Subcutaneous adipose tissue (tissue), 4 donors: Measurements from ENCODE around the gene OTOF. TPM values are rescaled to one million over a fixed set of nuclear protein-coding genes. Genes with fewer than 3 reads are reported as not detected.

ENCODE experiments used
- total RNA-seq, 4 donors: library from RNA; depleted of rRNA; stranded (reverse); fragments of >200 nt; gene quantifications; one replicate each; pipeline ENCODE4 v1.1.0, GENCODE V29; 2016
- TF ChIP-seq, protein P1 (sequence below): fragments of 450-650 bp; IDR thresholded peaks from one replicate; pipeline ENCODE4 v1.5.1; 2016; ENCODE audit warnings: low read depth, mild to moderate bottlenecking, control low read depth, antibody characterized with exemption, moderate library complexity

OTOF gene
- total RNA-seq, 4 donors from 2014 or later: 0.16 to 0.44 (median 0.17) TPM; not detected in 1

GRCh38 chr2:26513261-26513660 lies 35.3 kb upstream of the OTOF start:
- TF ChIP-seq, protein P1, sequence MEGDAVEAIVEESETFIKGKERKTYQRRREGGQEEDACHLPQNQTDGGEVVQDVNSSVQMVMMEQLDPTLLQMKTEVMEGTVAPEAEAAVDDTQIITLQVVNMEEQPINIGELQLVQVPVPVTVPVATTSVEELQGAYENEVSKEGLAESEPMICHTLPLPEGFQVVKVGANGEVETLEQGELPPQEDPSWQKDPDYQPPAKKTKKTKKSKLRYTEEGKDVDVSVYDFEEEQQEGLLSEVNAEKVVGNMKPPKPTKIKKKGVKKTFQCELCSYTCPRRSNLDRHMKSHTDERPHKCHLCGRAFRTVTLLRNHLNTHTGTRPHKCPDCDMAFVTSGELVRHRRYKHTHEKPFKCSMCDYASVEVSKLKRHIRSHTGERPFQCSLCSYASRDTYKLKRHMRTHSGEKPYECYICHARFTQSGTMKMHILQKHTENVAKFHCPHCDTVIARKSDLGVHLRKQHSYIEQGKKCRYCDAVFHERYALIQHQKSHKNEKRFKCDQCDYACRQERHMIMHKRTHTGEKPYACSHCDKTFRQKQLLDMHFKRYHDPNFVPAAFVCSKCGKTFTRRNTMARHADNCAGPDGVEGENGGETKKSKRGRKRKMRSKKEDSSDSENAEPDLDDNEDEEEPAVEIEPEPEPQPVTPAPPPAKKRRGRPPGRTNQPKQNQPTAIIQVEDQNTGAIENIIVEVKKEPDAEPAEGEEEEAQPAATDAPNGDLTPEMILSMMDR: no peak

DNA sequence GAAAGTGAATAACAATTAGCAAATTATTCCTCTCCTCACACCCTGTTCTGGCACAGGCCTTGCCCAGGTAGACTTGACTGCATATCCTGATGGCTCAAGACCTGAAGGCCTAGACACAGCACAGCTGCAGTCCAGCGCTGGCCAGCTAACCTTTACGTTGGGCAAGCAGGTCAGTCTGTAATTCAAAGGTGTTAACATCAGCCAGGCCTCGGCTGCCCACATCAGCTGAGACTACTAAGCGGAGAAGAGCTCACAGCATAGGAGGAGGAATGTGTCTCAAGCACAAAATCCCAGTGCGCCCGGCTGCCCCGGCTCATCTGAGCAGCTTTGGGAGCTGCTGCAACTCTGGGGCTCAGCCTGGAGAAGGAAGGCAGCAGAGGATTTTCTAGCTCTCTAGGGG lies 33.5 kb upstream of the OTOF start:
- TF ChIP-seq, protein P1: no peak

DNA sequence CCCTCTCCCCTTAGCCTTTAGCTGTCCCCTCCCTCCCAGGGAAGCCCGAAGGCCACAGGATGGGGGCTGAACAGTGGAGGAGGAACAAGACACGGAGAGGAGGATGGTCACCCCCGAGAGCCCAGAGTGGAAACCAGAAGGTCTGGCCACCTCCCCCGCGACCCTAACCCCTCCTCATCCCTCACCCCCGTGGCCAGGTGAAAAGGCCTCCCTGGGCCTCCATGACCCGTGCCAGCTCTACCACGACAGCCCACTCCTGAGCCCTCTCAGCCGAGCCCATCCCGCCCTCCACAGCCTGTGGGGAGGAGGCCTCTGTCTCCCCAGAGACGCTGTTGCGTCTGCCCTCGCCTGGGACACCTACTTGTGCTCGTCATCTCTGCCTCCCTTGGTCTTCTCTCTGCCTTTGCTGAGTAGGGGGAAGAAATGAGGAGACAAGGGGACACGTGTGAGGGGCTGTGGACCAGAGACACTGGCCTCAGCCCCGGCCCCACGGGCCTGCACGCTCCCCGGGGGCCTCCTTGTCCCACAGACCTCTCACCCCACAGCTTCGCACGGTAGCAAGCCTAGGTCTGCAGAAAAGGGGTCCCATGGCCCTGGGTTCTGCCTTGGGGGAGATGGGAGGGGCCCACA lies 32.5 kb upstream of the OTOF start:
- TF ChIP-seq, protein P1: no peak

- TF ChIP-seq, protein P1: no peak
Measured at GRCh38 chr2:26509141-26509540, 31.2 kb upstream of the OTOF start.

GRCh38 chr2:26507932-26508331 lies 30.0 kb upstream of the OTOF start:
- TF ChIP-seq, protein P1: no peak

DNA sequence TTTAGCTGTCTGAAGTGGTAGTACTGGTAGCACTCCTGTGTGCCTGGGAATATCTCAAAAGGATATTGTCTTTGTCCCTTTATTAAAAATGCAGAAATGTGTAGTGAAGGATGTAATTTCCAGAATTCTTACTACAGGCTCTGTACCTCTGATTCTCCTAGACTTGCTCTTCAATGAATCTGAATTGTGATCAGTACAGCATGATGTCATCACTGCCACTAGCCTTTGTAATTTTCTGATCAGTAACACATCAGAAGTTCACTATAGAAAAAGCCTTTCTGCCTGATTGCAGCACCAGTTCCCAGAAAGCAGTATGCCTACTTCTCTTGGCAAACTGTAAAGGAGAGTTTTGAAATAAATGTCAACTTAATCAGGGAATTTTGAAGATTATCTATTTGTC lies 29.2 kb upstream of the OTOF start:
- TF ChIP-seq, protein P1: no peak

GRCh38 chr2:26506279-26506678 lies 28.4 kb upstream of the OTOF start:
- TF ChIP-seq, protein P1: no peak
